Stimulated activated CD4-positive, alpha-beta T cell treated with anti-CD3 and anti-CD28 coated beads, TNF-alpha, amount 100 ng/mL, for 1 hour (primary cell): ENCODE measurements around the gene PLEKHM2.

Experiments used
- DNase-seq, 3 donors: peaks; one replicate each; pipeline ENCODE4 v3.0.0-alpha.2; 2020; ENCODE audit warnings: low read depth in 3 of 3, low spot score in 1 of 3

PLEKHM2 gene

DNA sequence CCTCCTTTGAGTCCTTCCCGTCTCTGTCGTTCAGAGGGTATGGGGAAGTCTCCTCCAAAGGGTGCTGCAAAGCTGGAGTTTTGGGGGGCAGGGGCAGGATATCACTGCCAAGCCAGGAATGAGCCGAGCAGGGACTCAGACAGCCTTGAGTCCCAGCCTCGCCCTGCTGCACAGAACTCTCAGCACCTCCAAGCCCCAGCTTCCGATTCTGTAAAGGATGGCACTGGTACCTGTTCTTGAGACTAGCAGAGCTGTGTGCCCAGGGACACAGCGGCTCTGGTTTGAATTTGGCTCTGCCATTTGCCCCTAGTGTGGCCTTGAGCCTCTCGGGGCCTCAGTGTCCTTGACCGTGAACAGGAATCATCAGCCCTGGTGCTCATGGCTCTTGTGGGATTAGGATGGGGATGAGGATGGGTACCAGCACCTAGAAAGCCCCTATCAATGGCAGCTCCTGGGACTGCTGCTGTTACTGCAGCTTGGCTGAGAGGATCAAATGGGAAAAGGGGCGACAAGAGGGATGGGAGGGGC lies 73.0 kb downstream of the PLEKHM2 start:
- no peak for DNase-seq

DNA sequence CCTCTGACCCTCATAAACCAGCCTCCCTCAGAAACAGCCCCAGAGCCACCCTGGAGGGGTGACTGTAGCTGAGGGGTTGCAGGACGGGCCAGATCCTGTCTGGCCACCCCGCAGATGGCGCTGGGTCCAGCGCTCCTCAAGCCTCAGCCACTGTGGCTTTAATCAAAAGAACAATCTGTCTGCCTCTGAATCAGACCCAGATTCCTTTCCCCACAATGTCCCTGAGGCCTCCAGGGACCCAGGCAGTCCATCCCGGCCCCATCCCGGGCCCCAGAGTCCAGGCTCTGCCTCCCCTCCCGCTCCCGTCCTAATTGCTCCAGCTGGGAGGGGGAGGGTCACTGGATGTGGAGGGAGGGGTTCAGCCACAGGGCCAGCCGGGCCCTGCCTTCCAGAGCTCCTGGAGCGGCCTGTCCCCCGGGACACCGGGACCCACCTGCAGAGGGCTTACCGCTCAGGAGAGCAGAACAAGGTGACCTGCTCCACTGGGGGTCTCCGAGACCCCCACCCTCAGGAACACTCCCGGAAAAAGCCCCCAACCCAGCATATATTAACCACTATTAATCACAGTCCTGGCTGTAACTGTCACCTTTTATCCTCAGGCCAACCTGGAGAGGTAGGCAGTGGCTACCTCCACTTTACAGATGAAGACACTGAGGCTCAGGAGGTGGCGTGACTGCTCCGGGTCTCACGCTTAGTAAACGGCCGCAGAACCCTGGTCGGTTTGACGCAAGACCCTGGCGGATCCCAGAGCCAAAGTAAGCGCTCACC lies 73.6 kb downstream of the PLEKHM2 start:
- no peak for DNase-seq

GRCh38 chr1:15758343-15758931 lies 74.3 kb downstream of the PLEKHM2 start, which contains the start of gene FBLIM1:
TSS of gene FBLIM1 (plus strand) at chr1:15758795. CDS start at chr1:15764984, 6,189 bp downstream.
- DNase-seq = no peak

DNA sequence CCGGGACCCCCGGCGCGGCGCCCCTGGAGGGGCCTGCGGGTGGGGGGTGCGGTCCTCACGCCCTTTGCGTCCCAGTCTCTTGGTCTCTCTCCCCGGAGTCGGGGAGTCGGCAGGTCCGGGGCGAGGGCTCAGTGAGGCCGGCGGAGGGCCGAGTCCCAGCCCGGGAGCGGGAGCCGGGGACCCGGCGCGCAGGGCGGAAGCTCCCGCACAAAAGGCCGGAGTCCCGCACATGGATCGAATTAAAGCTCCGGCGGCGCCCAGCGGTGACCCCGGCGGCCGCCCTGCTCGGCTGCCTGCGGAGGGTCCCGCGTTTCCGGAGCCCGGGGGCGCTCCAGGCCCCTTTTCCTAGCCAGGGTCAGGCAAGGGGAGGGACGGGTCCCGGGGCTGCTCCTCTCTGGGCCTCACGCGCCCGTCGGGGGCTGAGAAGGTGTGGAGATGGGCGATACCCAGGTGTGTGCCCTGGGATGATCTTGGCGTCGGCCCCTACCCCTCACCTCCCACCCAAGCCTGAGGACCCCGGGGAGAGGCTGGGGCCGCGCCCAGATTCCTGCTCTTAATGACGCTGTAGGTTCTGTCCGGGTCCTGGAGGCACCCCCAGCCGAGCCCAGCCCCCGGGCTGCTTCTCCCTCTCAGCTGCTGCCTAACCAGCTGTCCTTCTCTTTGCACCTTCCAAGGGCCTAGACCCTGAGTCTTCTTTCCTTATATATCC lies 75.0 kb downstream of the PLEKHM2 start:
- DNase-seq = no peak

DNA sequence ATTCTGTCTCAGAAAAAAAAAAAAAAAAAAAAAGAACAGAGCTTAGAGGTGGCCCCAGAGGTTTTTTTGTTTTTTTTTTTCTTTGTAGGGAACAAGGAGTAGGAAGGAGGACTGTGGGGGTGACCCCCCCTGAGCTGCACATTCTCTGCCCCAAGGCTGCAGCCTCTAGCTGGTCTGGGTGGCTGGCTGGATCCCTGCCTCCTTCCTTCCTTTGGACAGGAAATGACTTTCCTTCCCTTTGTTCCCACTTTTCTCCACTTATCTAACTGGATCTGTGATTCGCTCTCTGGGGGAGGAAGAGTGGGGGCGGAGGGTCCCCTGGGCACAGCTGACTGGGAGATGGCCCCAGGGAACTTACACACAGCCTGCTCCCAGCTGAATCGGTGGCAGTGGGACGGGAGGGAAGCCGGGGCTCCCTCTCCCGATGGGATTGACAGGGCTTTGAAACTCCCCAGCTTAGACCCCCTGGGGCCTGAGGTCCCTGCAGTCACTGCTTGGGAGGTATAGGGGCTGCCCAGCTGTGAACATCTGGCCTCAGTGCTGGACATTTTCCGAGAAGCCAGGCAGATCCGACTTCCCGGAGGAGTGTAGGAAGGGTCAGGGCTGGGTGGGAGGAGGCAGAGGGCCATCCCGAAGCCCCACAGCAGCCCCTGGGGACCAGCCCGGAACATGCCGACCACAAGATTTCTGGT lies 76.5 kb downstream of the PLEKHM2 start:
- DNase-seq = no peak

GRCh38 chr1:15761366-15762128 lies 77.4 kb downstream of the PLEKHM2 start:
- no peak for DNase-seq

- no peak for DNase-seq
These were observed 78.4 kb downstream of the PLEKHM2 start for GRCh38 chr1:15762546-15762945.

DNA sequence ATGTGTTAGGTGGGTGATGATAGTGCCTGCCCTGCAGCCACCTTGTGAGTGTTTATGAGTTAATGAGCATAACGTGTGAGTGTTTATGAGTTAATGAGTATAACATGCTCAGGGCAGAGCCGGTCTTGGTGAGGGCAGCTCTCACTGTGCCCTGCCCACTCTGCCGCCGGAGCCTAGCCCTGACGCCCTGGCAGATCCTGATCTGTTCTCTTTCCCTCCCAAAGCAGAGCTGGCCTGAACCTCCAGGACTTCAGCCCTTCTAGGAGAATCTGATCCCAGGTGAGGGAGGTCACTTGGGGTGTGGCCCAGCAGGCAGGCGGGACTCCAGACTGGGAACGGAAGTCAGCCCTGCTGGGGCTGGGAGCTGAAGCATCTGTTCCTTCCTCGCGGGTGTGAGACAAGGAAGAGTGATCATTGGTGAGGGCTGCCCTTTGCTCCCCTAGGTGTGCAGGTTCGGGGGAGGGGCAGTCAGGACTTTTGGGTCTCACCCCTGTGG lies 80.2 kb downstream of the PLEKHM2 start:
- DNase-seq = no peak

- DNase-seq = no peak
These were observed 80.8 kb downstream of the PLEKHM2 start for GRCh38 chr1:15764890-15765289.

DNA sequence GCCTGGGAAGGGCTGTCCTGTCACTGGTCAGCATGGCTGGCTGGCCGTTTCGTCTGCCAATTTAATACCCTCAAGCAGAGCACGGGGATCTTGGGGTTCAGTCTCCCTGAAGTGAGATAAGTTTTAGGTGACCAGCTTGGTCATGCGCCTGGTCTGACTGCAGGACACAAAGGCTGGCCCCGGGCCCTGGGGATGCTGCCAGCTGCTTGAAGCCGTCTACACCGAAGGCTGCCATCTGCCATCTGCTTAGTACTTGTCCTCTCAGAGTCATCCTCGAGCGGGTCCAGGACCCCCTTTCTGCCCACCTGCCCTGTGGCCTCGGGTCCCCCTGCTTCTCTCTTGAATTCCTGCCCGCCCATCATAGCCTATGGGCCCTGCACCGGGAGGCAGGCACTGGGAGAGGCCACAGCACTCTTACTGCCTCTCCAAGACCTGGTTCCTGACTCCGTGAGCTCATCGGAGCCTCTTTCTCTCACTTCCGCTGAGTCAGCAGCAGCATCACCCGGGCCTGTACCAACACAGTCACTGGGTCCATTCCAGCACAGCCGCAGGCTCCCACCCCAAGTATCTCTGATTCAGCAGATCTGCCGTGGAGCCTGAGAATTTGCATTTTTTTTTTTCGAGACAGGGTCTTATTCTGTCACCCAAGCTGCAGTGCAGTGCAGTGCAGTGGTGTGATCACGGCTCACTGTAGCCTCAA lies 81.5 kb downstream of the PLEKHM2 start:
- no peak for DNase-seq

GRCh38 chr1:15767941-15768340 lies 83.8 kb downstream of the PLEKHM2 start:
- no peak for DNase-seq

DNA sequence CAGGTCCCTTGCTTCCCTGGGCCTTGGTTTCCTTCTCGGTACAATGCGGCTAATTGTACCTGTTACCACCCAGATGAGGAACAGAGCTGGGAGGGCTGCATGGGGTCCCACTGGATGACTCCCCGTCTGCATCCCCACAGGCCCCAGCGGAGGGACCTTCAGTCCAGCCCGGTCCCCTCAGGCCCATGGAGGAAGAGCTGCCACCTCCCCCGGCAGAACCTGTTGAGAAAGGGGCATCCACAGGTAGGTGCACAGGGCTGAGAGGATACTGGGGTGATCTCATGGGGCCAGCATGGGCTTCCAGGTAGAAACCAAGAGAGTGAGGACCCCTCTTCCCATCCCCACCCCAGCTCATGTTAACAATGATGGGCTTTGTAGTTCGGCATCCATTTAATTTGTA lies 84.3 kb downstream of the PLEKHM2 start:
- no peak for DNase-seq

DNA sequence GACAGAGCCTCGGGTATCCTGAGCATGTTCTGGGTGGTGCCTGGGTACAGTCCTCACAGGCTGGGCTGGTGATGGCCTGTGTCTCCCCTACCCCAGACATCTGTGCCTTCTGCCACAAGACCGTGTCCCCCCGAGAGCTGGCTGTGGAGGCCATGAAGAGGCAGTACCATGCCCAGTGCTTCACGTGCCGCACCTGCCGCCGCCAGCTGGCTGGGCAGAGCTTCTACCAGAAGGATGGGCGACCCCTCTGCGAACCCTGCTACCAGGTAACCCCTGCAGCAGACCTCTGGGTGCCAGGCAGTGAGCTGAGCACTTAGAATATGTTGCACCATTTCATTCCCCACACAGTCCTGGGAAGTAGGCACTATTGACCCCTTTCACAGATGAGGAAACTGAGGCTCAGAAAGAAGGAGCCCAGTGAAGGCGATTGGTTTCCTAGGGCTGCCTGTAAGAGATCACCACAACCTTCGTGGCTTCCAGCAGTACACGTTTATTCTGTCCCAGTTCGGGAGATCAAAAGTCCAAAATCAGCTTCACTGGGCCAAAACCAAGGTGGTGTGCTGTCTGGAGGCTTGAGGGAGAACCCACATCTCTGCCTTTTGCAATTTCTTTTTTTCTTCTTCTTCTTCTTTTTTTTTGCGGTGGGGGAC lies 86.3 kb downstream of the PLEKHM2 start:
- DNase-seq = no peak

DNA sequence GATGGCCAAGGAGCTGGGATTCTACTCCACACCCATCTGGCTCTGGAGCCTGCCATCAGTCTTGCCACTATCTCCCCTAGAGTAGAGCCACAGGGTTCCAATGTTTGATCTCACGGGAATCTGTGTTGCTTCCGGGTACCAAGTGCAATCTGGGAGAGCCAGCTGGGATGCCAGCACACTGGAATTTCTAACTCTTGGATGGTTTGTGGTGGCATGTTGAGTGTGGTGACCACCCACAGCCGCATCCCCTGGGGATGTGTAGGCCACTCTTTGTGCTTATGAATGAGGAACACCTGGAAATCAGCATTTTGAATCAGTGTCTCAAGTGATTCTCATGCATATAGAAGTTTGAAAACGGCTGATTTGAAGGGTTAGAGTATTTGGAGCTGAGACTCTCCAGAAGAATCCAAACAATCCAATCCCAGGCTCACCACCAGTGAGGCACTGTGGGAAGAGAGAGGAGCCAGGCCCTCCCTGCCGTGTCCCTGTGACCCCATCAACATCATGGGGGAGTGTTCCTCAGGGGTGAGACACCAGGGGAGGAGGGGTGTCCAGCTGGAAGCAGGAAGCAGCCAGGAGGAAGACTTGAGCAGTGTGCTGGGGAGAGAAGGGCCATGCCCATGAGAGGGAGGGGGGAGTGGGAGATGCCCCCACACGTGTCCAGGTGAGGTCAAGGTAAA lies 87.9 kb downstream of the PLEKHM2 start:
- no peak for DNase-seq

DNA sequence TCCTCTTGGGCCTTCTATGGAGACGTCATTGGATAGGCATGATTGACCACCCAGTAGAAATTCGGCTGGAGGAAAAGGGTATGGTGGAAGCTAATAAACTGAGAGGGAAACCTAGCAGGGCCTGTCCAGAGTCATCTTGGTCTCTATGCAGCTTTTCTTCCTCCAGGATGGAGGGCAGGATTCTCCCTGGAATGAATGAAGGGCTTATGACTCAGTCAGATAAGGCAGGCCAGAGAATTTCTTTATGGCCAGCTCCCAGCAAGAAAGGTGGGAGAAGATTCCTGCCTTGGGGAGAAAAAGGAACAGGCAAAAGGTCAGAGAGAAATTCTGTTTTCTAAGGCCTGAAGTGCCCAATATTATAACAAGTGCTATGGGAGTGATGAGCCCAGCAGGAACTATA lies 91.6 kb downstream of the PLEKHM2 start:
- DNase-seq = no peak

DNA sequence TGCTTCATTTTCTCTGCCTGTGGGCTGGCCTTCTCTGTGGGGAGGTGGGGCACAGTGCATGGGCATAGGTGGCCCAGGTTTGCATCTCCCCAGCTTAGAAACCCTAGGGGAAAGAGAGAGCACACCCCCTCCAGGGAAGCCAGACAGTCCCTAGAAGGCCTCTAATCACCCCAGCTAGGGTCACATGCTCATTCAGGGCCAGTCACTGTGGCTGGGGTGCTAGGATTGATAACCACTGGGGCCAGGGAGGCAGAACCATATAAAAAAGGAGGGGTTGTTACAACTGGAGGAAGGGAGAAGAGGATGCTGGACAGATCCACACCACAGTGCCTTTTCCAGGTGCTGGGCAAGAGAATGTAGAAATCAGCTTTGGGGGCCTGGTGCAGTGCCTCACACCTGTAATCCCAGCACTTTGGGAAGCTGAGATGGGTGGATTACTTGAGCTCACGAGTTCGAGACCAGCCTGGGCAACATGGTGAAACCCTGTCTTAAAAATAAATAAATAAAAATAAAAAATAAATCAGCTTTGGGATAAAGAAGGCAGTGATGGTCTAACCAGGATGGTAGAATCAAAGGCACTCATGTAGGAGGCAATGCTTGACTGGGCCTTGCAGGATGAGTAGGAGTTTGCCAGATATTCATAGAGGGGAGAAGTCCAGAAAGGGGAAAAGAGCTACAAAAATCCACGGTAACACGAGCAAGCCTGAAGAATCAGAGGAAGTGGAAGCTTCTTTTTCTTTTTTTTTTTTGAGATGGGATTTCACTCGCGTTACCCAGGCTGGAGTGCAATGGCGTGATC lies 94.0 kb downstream of the PLEKHM2 start:
- no peak for DNase-seq
